OCI-LY7 (cell line): Measurements from ENCODE around the gene PIK3R1. TPM values are rescaled to one million over a fixed set of nuclear protein-coding genes. Genes with fewer than 3 reads are reported as not detected.
A peak's percentile ranks its signal among the peaks of the same experiment; 100 is the strongest.
"Not testable (repeated sequence)": the region's sequence is repeated elsewhere in the genome, so short reads cannot be mapped to it uniquely, and the experiment has no call there.

Experiments
- BruUV-seq: library from RNA; stranded (reverse); fragments of 400-500 nt; replicated peaks from 2 replicates; lab custom pipeline; 2021; lab: Mats Ljungman, UMichigan
- CTCF ChIA-PET: fragments of 300-600 bp; sonication (Branson Sonifier 250); formaldehyde crosslinking; loops from one replicate; lab custom pipeline; 2022; ENCODE audit warnings: antibody characterized with exemption; ENCODE audit not compliant: unreplicated experiment; lab: Charles Lee
- POLR2A ChIA-PET: fragments of 300-600 bp; sonication (Branson Sonifier 250); formaldehyde crosslinking; loops from one replicate; lab custom pipeline; 2022; ENCODE audit warnings: antibody characterized with exemption; lab: Charles Lee
- DNase-seq: peaks from one replicate; pipeline ENCODE4 v3.0.0-alpha.2; 2015; ENCODE audit warnings: low spot score
- H2AFZ ChIP-seq: fragments of 200-600 bp; sonication (generic), shearing (Covaris generic); 2 replicates; pipeline ENCODE4 v1.6.1; 2014; ENCODE audit warnings: mild to moderate bottlenecking, antibody characterized with exemption, low read length, moderate library complexity
- H3K27ac ChIP-seq: fragments of 200-600 bp; sonication (generic); 2 replicates; pipeline ENCODE4 v1.5.1; 2014; ENCODE audit warnings: mixed run types, low read depth, mild to moderate bottlenecking, moderate library complexity, low read length, inconsistent platforms; ENCODE audit not compliant: poor library complexity, severe bottlenecking
- H3K36me3 ChIP-seq: fragments of 200-600 bp; sonication (generic); 2 replicates; pipeline ENCODE4 v1.6.1; 2014; ENCODE audit warnings: mild to moderate bottlenecking, antibody characterized with exemption, low read length, moderate library complexity, mixed read lengths; ENCODE audit not compliant: insufficient read depth
- H3K4me1 ChIP-seq: fragments of 200-600 bp; sonication (generic); 2 replicates; pipeline ENCODE4 v1.5.1; 2014; ENCODE audit warnings: mild to moderate bottlenecking, low read length; ENCODE audit not compliant: insufficient read depth, poor library complexity, severe bottlenecking
- H3K4me2 ChIP-seq: fragments of 200-600 bp; sonication (generic); 2 replicates; pipeline ENCODE4 v1.6.1; 2014; ENCODE audit warnings: mild to moderate bottlenecking, low read length
- H3K4me3 ChIP-seq: fragments of 200-600 bp; sonication (generic); 2 replicates; pipeline ENCODE4 v1.5.1; 2014; ENCODE audit warnings: mild to moderate bottlenecking, low read depth, low read length; ENCODE audit not compliant: poor library complexity, severe bottlenecking
- H3K79me2 ChIP-seq: fragments of 200-600 bp; sonication (generic); 2 replicates; pipeline ENCODE4 v1.6.1; 2016; ENCODE audit warnings: low read depth, mild to moderate bottlenecking, low read length, moderate library complexity, mixed read lengths; ENCODE audit not compliant: insufficient read depth
- H3K9me2 ChIP-seq: fragments of 200-600 bp; sonication (generic); 2 replicates; pipeline ENCODE4 v1.6.1; 2016; ENCODE audit warnings: mild to moderate bottlenecking, low read length, mixed read lengths; ENCODE audit not compliant: insufficient read depth
- H3K9me3 ChIP-seq: fragments of 200-600 bp; sonication (generic); 2 replicates; pipeline ENCODE4 v1.6.1; 2014; ENCODE audit warnings: mild to moderate bottlenecking, mixed run types, low read length, mixed read lengths
- H4K20me1 ChIP-seq: fragments of 200-600 bp; sonication (generic); 2 replicates; pipeline ENCODE4 v1.6.1; 2014; ENCODE audit warnings: mild to moderate bottlenecking, antibody characterized with exemption, low read length, moderate library complexity, mixed read lengths; ENCODE audit not compliant: insufficient read depth
- EZH2phosphoT487 ChIP-seq: fragments of 200-600 bp; sonication (generic); IDR thresholded peaks from 2 replicates; pipeline ENCODE4 v1.6.1; 2018; ENCODE audit warnings: low read depth, borderline replicate concordance, mild to moderate bottlenecking, mixed run types, antibody characterized with exemption, low read length, moderate library complexity, mixed read lengths
- intact Hi-C: fragments of 100-400 bp; cut with micrococcal nuclease; formaldehyde crosslinking; loops from one replicate; pipeline ENCODE4 v1.10.0; 2022; ENCODE audit not compliant: unreplicated experiment
- total RNA-seq, 2 experiments: library from RNA; depleted of rRNA in 1 of 2; stranded (reverse); fragments of >200 nt in 1 of 2; shearing (Covaris generic) in 1 of 2; gene quantifications; 2 replicates each; pipeline ENCODE4 v1.2.3, GENCODE V29; 2014 to 2022
- TF ChIP-seq, protein P1 (sequence below): fragments of 200-600 bp; sonication (generic); conservative IDR thresholded peaks from 2 replicates; pipeline ENCODE4 v1.5.1; 2014; ENCODE audit warnings: mild to moderate bottlenecking, antibody characterized with exemption, low read length, moderate library complexity, mixed read lengths

Gene PIK3R1
- total RNA-seq, 2 experiments from 2014 or later: 15.8 to 43.4 TPM

- Histone ChIP-seq H3K79me2 (no peaks in the 10 kb centered on the region), H3K9me2 (no peaks in the 10 kb centered on the region), H3K9me3 (no peaks in the 10 kb centered on the region), H4K20me1 (no peaks in the 10 kb centered on the region), H3K36me3 (no peaks in the 10 kb centered on the region), H3K4me3 (no peak overlapping the region), H3K27ac (no peak overlapping the region), H3K4me1 (peaks cover 11% of the 10 kb centered on the region), H2AFZ (no peak overlapping the region), H3K4me2 (no peak overlapping the region)
- CTCF ChIA-PET: no interaction called here
- DNase-seq: no peak
- POLR2A ChIA-PET: no interaction called here
- intact Hi-C loops: no loop called here
- no TSS peak for BruUV-seq
- TF ChIP-seq EZH2phosphoT487: no peak
- TF ChIP-seq, protein P1, sequence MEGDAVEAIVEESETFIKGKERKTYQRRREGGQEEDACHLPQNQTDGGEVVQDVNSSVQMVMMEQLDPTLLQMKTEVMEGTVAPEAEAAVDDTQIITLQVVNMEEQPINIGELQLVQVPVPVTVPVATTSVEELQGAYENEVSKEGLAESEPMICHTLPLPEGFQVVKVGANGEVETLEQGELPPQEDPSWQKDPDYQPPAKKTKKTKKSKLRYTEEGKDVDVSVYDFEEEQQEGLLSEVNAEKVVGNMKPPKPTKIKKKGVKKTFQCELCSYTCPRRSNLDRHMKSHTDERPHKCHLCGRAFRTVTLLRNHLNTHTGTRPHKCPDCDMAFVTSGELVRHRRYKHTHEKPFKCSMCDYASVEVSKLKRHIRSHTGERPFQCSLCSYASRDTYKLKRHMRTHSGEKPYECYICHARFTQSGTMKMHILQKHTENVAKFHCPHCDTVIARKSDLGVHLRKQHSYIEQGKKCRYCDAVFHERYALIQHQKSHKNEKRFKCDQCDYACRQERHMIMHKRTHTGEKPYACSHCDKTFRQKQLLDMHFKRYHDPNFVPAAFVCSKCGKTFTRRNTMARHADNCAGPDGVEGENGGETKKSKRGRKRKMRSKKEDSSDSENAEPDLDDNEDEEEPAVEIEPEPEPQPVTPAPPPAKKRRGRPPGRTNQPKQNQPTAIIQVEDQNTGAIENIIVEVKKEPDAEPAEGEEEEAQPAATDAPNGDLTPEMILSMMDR: no peak
These were observed 15.3 kb upstream of the PIK3R1 start for GRCh38 chr5:68200288-68200687.

DNA sequence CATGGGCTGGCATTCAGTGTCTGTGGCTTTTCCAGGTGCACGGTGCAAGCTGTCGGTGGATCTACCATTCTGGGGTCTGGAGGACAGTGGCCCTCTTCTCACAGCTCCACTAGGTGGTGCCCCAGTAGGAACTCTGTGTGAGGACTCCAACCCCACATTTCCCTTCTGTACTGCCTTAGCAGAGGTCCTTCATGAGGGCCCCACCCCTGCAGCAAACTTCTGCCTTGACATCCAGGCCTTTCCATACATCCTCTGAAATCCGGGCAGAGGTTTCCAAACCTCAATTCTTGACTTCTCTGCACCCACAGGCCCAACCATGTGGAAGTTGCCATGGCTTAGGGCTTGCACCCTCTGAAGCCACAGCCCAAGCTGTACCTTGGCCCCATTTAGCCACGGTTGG is 4.9 kb upstream of the PIK3R1 start:
- peaks cover 11% of the 10 kb centered on the region for H3K4me1 ChIP-seq
- H3K36me3 ChIP-seq, BruUV-seq, H4K20me1 ChIP-seq, H3K79me2 ChIP-seq, H3K9me2 ChIP-seq, H3K4me3 ChIP-seq, H3K27ac ChIP-seq, H3K4me2 ChIP-seq, CTCF ChIA-PET, H2AFZ ChIP-seq: not testable (repeated sequence)
- peaks cover 22% of the 10 kb centered on the region for H3K9me3 ChIP-seq
- DNase-seq: peak; percentile 19
- intact Hi-C loops: loop anchor here (10.0 kb wide), 1 partner anchor 1206 kb away; no protein-coding TSS in a partner anchor
- POLR2A ChIA-PET: interaction anchor here (0.6 to 1.2 kb wide), 3 partner anchors 9 to 18 kb away, joined by 3 read pairs; no protein-coding TSS in a partner anchor

- TF ChIP-seq EZH2phosphoT487: no peak
- TF ChIP-seq, protein P1: no peak
- ChIA-PET CTCF (interaction anchor here (1.2 kb wide), 1 partner anchor 36 kb away, joined by 4 read pairs; no protein-coding TSS in a partner anchor), POLR2A (interaction anchor here (0.6 to 2.5 kb wide), 10 partner anchors 9 to 1007 kb away, joined by 3 to 17 read pairs (median 5); no protein-coding TSS in a partner anchor)
- peak overlapping the region; percentile 95 for H3K27ac ChIP-seq
- peaks cover 8% of the 10 kb centered on the region for H3K9me3 ChIP-seq
- peaks cover 14% of the 10 kb centered on the region for H4K20me1 ChIP-seq
- BruUV-seq: TSS peak; percentile 63
- H3K4me1 ChIP-seq: peaks cover 28% of the 10 kb centered on the region
- H3K36me3 ChIP-seq: peaks cover 6% of the 10 kb centered on the region
- H2AFZ ChIP-seq: peak overlapping the region; percentile 89
- no peaks in the 10 kb centered on the region for H3K9me2 ChIP-seq
- H3K79me2 ChIP-seq: peaks cover 33% of the 10 kb centered on the region
- DNase-seq: peak; percentile 43
- intact Hi-C loops: loop anchor here (5.0 to 10.0 kb wide), 2 partner anchors 997 to 1210 kb away; no protein-coding TSS in a partner anchor
- peak overlapping the region; percentile 89 for H3K4me3 ChIP-seq
- H3K4me2 ChIP-seq: peak overlapping the region; percentile 85
These were observed 911 bp upstream of the PIK3R1 start for GRCh38 chr5:68214482-68215207.
